Measurements from ENCODE around the gene SPATA1. TPM values are rescaled to one million over a fixed set of nuclear protein-coding genes. Genes with fewer than 3 reads are reported as not detected.
A peak's percentile ranks its signal among the peaks of the same experiment; 100 is the strongest.

Gene SPATA1
- total and polyA plus RNA-seq, 9 of the 15 experiments (the other 6 are each of a cell fraction or from before 2014, with no cell fraction given): 0.79 to 2.9 (median 1.5) TPM

GRCh38 chr1:84573481-84573966 is 67.3 kb downstream of the SPATA1 start (continued):
- TF ChIP-seq NR3C1 (CRISPR knock-in tag; IDR thresholded peaks at IDR 0.05) (no peak), CHD1 (IDR thresholded peaks at IDR 0.05; ENCODE audit: low read length) (peak; percentile 18), SRF (CRISPR knock-in tag; IDR thresholded peaks at IDR 0.05) (0 out of 4 replicates have a peak, but pooled peaks of 1 of the 2 experiments have one; percentile 4), FOSL1 (tag; conservative IDR thresholded peaks at IDR 0.05) (peak; percentile 25; the same call in 1 of the 2 replicates), SETDB1 (IDR thresholded peaks at IDR 0.05; ENCODE audit: low read length) (no peak), HDGF (IDR thresholded peaks at IDR 0.05) (0 out of 2 replicates have a peak, but pooled peaks have one; percentile 66), MTA1 (IDR thresholded peaks at IDR 0.05; ENCODE audit: borderline replicate concordance) (no peak), SMARCA4 (IDR thresholded peaks at IDR 0.05) (peak; percentile 36)

- Histone ChIP-seq H3K9me1 (ENCODE audit: control insufficient read depth, insufficient read depth, low read length) (no peaks in the 10 kb centered on the region), H3K36me3 (ENCODE audit: control insufficient read depth, insufficient read depth, low read length) (peaks cover 15% of the 10 kb centered on the region; the same call in 2 of the 3 replicates), H3K27me3 (ENCODE audit: control insufficient read depth in 2 of 2, insufficient read depth in 2 of 2, low read length in 2 of 2) (no peaks in the 10 kb centered on the region), H3K9me3 (replicated peaks; ENCODE audit: control insufficient read depth, insufficient read depth, low read depth, low read length) (no peaks in the 10 kb centered on the region), H3K27ac (ENCODE audit: extremely low read depth, low read depth, low read length) (peak within 1 kb of the TSS; percentile 98), H3K4me1 (replicated peaks in 1 of 2; ENCODE audit: control insufficient read depth in 2 of 2, insufficient read depth in 2 of 2, low read length in 2 of 2) (peaks cover 8 to 9% of the 10 kb centered on the region in 2 experiments; a peak in 4 of 5 replicates), H3K9ac (ENCODE audit: insufficient read depth in 1 of 2, low read depth in 2 of 2, low read length in 2 of 2) (peak within 1 kb of the TSS; percentile 97), H3K4me2 (ENCODE audit: insufficient read depth, low read length) (peak within 1 kb of the TSS; percentile 97), H4K20me1 (replicated peaks; ENCODE audit: control insufficient read depth, insufficient read depth, low read length) (no peaks in the 10 kb centered on the region), H2AFZ (ENCODE audit: low read depth, low read length) (peak within 1 kb of the TSS; percentile 97), H3K79me2 (ENCODE audit: control insufficient read depth, insufficient read depth, low read length) (peaks cover 25% of the 10 kb centered on the region), H3K4me3 (peak within 1 kb of the TSS; percentile 90)
- peak; percentile 97 for ATAC-seq
- POLR2A ChIA-PET: interaction anchor here (0.6 to 2.9 kb wide), 15 partner anchors 8 to 208 kb away, joined by 3 to 13 read pairs (median 4); partner anchors contain the start of genes GNG5 and SPATA1
- BruUV-seq (replicated peaks): no TSS peak
- FAIRE-seq: peak; percentile 65
- in situ Hi-C loops (cut with MboI) (no loop called here), intact Hi-C loops (cut with micrococcal nuclease) (loop anchor here (2.0 kb wide), 1 partner anchor 69 kb away; no protein-coding TSS in a partner anchor)
- CTCF ChIA-PET (ENCODE audit: low intra/inter-chr PET ratio): no interaction called here
- WGBS (ENCODE audit: insufficient coverage, low coverage, missing lambda C conversion rate): under 1% methylated on average over 47 of the region's 67 CpGs
- DNase-seq (ENCODE audit: extremely low read depth in 1 of 4, low spot score in 3 of 4): peak; percentile 92 to 99 (median 98)
- peak; percentile 51; the same call in 1 of the 2 replicates for TF ChIP-seq OTX1 (CRISPR knock-in tag; IDR thresholded peaks at IDR 0.05)
- TF ChIP-seq HOMEZ (CRISPR knock-in tag; IDR thresholded peaks at IDR 0.05): no peak
- TF ChIP-seq ZNF121 (CRISPR knock-in tag; conservative IDR thresholded peaks at IDR 0.05): 0 out of 2 replicates have a peak, but pooled peaks have one; percentile 25
- no peak for TF ChIP-seq GTF2B (IDR thresholded peaks at IDR 0.05; ENCODE audit: extremely low read depth, insufficient read length)
- 0 out of 2 replicates have a peak, but pooled peaks have one; percentile 11 for TF ChIP-seq CBX5 (IDR thresholded peaks at IDR 0.05; ENCODE audit: borderline replicate concordance, low read depth)
- TF ChIP-seq SMARCE1 (IDR thresholded peaks at IDR 0.05): 0 out of 2 replicates have a peak, but pooled peaks have one; percentile 20
- peak; percentile 60; the same call in 1 of the 2 replicates for TF ChIP-seq ZNF224 (CRISPR knock-in tag; IDR thresholded peaks at IDR 0.05)
- 0 out of 2 replicates have a peak, but pooled peaks have one; percentile 58 for TF ChIP-seq THAP12 (CRISPR knock-in tag; IDR thresholded peaks at IDR 0.05)
These were observed 68.0 kb downstream of the SPATA1 start, which contains the start of gene CTBS for GRCh38 chr1:84573967-84574842. Gene CTBS (minus strand): TSS chr1:84574440. CDS start chr1:84574415, 25 bp downstream.
